ENCODE data around the gene UBXN11.

The UBXN11 gene

GRCh38 chr1:26274801-26275425 lies 31.5 kb downstream of the UBXN11 start:
- in situ Hi-C loops (cut with MboI; ENCODE audit: low pct_unique_long_range_greater_than_20kb, low sequenced_read_pairs, unreplicated experiment) = no loop called here
- DNase-seq (ENCODE audit: low spot score) = no peak
- TF ChIP-seq CTCF (IDR thresholded peaks at IDR 0.05; ENCODE audit: extremely low read depth, insufficient read depth, missing control alignments) = no peak

GRCh38 chr1:26269198-26269550 lies 37.3 kb downstream of the UBXN11 start:
- in situ Hi-C loops (cut with MboI; ENCODE audit: low pct_unique_long_range_greater_than_20kb, low sequenced_read_pairs, unreplicated experiment) = no loop called here
- no peak for DNase-seq (ENCODE audit: low spot score)

GRCh38 chr1:26268290-26269197 lies 37.9 kb downstream of the UBXN11 start:
- in situ Hi-C loops (cut with MboI; ENCODE audit: low pct_unique_long_range_greater_than_20kb, low sequenced_read_pairs, unreplicated experiment) = no loop called here
- no peak for TF ChIP-seq CTCF (IDR thresholded peaks at IDR 0.05; ENCODE audit: extremely low read depth, insufficient read depth, missing control alignments)
- DNase-seq (ENCODE audit: low spot score) = no peak

More at GRCh38 chr1:26269198-26269550, 37.3 kb downstream of the UBXN11 start:
- TF ChIP-seq CTCF (IDR thresholded peaks at IDR 0.05; ENCODE audit: extremely low read depth, insufficient read depth, missing control alignments) = no peak

GRCh38 chr1:26265405-26265804 lies 41.0 kb downstream of the UBXN11 start:
- no peak for DNase-seq (ENCODE audit: low spot score)
- TF ChIP-seq CTCF (IDR thresholded peaks at IDR 0.05; ENCODE audit: extremely low read depth, insufficient read depth, missing control alignments) = no peak
- in situ Hi-C loops (cut with MboI; ENCODE audit: low pct_unique_long_range_greater_than_20kb, low sequenced_read_pairs, unreplicated experiment) = no loop called here

GRCh38 chr1:26263212-26263611 lies 43.2 kb downstream of the UBXN11 start:
- no peak for TF ChIP-seq CTCF (IDR thresholded peaks at IDR 0.05; ENCODE audit: extremely low read depth, insufficient read depth, missing control alignments)
- in situ Hi-C loops (cut with MboI; ENCODE audit: low pct_unique_long_range_greater_than_20kb, low sequenced_read_pairs, unreplicated experiment) = no loop called here
- DNase-seq (ENCODE audit: low spot score) = no peak

GRCh38 chr1:26259578-26259977 lies 46.9 kb downstream of the UBXN11 start:
- no peak for DNase-seq (ENCODE audit: low spot score)
- in situ Hi-C loops (cut with MboI; ENCODE audit: low pct_unique_long_range_greater_than_20kb, low sequenced_read_pairs, unreplicated experiment) = no loop called here
- TF ChIP-seq CTCF (IDR thresholded peaks at IDR 0.05; ENCODE audit: extremely low read depth, insufficient read depth, missing control alignments) = no peak
